HG02571 (cell line): ENCODE measurements around the gene KCNC2.

Experiments used
- ATAC-seq: cut with Tn5 transposase; IDR thresholded peaks from one replicate; pipeline ENCODE4 v1.9.1; 2021; ENCODE audit warnings: mild to moderate bottlenecking, moderate library complexity; ENCODE audit not compliant: unreplicated experiment

The KCNC2 gene

GRCh38 chr12:75065482-75065881 is 144.2 kb downstream of the KCNC2 start:
- ATAC-seq, result no peak

GRCh38 chr12:75062691-75063090 is 146.9 kb downstream of the KCNC2 start:
- ATAC-seq, result no peak

- no peak for ATAC-seq
Measured at GRCh38 chr12:75058228-75058627, 151.4 kb downstream of the KCNC2 start.

- no peak for ATAC-seq
Measured at GRCh38 chr12:75048767-75049166, 160.9 kb downstream of the KCNC2 start.

GRCh38 chr12:75047885-75048525 is 161.6 kb downstream of the KCNC2 start:
- ATAC-seq, result no peak

GRCh38 chr12:75042125-75042524 is 167.5 kb downstream of the KCNC2 start:
- ATAC-seq, result no peak

GRCh38 chr12:75041472-75041871 is 168.2 kb downstream of the KCNC2 start:
- no peak for ATAC-seq

- ATAC-seq, result no peak
Measured at GRCh38 chr12:75020068-75020557, 189.5 kb downstream of the KCNC2 start.

- ATAC-seq, result no peak
Measured at GRCh38 chr12:75011120-75011519, 198.5 kb downstream of the KCNC2 start.

GRCh38 chr12:75007133-75007532 is 202.5 kb downstream of the KCNC2 start:
- ATAC-seq, result no peak

GRCh38 chr12:75000120-75000519 is 209.5 kb downstream of the KCNC2 start:
- no peak for ATAC-seq

GRCh38 chr12:74999474-74999873 is 210.2 kb downstream of the KCNC2 start:
- no peak for ATAC-seq
